WI38 (cell line): Measurements from ENCODE around the gene FBRS.

Source experiments
- H3K4me3 ChIP-seq: 2 replicates; pipeline ENCODE4 v1.5.1; 2011; ENCODE audit warnings: low read depth, mild to moderate bottlenecking, control low read depth, low read length
- TF ChIP-seq, protein P1 (sequence below): IDR thresholded peaks from 2 replicates; pipeline ENCODE4 v1.5.1; 2012; ENCODE audit warnings: low read depth, mild to moderate bottlenecking, control low read depth, low read length

Gene FBRS

DNA sequence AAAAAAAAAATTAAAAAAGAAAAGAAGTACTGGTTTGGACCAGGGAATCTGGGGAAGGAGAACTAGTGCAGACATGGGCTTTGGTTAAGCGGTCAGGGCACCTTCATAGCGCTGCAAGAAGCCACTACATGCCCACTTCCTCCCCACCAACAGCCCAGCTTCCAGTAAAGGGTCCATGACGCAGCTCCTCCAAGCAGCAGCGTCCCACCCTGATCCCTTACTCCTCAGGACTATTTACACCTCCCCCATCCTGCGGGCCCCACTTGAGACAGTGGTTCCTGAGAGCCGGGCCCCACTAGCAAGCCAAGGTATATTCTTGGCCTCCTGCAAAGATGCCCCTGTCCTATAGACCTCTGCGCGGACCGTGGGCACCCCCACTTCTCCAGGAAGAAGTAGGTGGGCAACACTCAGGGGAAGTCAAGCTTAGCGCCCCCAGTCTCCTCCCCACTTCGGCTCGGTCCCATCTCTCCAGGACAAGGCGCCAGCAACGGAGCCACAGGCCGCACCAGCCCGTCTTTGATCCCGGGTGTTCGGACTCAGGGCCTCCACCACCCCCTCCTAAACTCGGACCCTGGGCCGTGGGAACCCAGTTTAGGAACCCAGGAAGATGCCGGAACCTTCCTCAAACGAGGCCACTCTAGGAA, 8.4 kb upstream of the FBRS start:
- TF ChIP-seq, protein P1, sequence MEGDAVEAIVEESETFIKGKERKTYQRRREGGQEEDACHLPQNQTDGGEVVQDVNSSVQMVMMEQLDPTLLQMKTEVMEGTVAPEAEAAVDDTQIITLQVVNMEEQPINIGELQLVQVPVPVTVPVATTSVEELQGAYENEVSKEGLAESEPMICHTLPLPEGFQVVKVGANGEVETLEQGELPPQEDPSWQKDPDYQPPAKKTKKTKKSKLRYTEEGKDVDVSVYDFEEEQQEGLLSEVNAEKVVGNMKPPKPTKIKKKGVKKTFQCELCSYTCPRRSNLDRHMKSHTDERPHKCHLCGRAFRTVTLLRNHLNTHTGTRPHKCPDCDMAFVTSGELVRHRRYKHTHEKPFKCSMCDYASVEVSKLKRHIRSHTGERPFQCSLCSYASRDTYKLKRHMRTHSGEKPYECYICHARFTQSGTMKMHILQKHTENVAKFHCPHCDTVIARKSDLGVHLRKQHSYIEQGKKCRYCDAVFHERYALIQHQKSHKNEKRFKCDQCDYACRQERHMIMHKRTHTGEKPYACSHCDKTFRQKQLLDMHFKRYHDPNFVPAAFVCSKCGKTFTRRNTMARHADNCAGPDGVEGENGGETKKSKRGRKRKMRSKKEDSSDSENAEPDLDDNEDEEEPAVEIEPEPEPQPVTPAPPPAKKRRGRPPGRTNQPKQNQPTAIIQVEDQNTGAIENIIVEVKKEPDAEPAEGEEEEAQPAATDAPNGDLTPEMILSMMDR = no peak
- 0 out of 2 replicates have a peak overlapping the region, but pooled peaks have one; percentile 23 for H3K4me3 ChIP-seq

DNA sequence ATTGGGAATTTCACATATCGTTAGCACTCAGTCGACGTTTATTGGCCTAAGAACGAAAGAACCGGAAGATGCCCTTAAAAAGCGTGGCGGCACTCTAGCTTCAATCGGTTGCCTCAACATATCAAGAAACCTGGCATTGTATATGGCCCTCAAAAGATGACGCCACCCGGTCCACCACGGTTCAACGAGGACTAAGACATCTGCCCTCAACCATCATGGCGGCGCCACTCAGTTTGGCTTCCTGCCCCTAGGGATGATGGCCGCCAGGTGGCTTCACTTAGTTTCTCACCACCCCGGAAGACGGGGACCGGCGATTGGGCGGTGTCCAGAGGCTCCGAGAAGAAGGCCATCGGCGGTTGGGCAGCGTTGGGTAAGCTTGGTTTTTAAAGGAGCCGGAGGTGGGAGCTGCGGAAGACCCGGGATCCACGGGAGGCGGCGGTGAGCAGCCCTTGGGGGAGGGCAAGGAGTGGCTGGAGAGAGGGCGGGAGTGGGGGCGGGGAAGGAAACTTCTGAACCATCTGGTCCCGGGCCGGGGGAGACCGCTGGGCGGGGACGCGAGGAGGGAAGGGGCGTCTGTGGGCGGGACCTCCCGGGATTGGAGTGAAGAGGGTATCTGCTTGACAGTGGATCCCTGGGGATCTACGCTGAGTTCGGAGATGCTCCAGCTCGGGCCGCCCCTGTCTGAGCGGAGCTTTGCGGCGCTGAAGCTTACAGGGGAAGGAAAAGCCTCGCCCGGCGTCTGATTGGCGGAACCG, 7.7 kb upstream of the FBRS start, which contains the start of gene PRR14:
TSS of gene PRR14 (plus strand) at position 592 of the 755 bp plus-strand sequence. CDS start 686 bp downstream, outside the sequence.
- peak within 1 kb of the TSS; percentile 93 for H3K4me3 ChIP-seq
- TF ChIP-seq, protein P1 = no peak

DNA sequence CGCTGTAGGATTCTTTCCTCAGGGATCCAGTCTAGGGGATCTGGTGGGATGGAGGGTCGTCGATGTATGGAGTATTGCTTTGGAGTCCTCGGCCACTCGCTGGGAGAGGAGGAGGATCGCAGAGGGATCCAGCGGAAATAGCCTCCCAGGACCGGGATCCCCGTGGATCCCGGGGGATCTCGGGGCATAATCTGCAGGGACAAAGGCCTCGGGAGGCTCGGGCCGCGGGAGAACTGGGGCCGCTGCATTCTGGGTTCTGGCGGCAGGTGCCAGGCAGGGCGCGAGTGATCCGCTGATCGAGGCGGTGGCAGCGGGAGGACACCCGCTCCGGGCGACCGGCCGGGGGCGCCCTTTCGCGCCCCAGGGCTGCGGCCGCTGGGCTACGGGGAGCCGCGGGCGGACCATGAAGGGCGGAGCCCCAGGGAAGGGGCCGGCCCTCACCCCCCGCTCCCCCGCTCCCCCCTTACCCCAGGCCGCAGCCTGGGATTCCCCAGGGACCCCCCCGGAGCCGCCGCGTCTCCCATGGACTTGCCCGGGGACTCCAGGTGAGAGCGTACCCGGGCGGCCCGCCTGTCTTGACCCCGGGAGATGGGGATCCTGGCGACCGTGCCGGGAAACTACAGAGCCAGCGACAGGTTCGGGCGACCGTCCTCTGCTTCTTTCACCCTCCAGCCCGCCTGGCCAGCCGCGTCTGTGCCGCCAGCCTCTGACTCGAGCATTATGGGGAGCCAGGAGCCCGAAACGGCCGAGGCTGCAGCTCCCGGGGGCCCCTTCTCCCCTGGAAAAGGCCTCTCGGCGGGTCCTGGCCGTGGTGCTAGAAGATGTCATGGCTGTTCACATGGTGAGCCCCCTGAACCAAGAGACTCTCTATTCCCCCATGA, 6.9 kb upstream of the FBRS start:
- peak overlapping the region; percentile 93 for H3K4me3 ChIP-seq
- TF ChIP-seq, protein P1 = peak; percentile 24; the same call in 1 of the 2 replicates

DNA sequence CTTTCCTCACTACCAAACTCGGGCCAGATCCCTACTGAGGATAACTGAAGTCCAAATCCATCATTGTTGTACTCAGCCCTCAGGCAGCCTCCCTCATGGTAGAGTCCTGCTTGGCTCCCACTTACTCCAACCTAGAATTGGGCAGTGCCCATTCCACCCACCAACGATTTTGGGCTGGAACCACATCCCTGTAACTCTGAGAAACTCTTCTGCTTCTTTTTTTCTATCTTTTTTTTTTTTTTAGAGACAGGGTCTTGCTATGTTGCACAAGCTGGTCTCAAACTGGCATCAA, 6.3 kb upstream of the FBRS start:
- TF ChIP-seq, protein P1 = no peak
- H3K4me3 ChIP-seq = peak overlapping the region; percentile 93

DNA sequence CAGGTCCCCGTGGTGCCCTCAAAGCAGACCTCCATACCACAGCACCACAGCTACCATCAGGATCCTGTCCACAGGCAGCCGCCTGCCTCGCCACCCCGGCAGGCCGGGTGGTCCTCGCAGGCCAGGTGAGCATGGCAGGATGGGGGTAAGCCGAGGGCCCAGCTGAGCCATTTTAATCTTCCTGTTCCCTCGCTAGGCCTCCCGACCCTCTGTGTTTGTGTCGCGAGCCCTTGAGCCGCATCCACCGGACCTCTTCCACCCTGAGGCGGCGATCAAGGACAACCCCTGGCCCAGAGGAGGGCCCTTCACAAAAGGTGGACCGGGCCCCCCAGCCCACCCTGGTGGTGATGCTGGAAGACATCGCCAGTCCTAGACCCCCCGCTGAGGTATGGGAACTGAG, 5.5 kb upstream of the FBRS start:
- H3K4me3 ChIP-seq = no peak overlapping the region
- TF ChIP-seq, protein P1 = no peak

DNA sequence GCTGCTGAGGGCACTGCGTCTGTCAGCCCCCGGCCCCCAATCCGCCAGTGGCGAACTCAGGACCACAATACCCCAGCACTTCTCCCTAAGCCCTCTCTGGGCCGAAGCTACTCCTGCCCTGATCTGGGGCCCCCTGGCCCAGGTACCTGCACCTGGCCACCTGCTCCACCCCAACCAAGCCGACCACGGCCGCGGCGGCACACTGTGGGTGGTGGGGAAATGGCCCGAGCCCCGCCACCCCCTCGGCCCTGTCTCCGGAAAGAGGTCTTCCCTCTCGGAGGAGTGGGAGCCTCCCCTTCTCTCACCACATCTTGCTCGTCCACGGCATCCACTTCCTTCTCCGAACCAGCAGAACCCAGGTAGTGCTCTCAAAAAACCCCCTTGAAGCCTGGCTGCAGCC, 3.4 kb upstream of the FBRS start:
- no peak overlapping the region for H3K4me3 ChIP-seq
- TF ChIP-seq, protein P1 = no peak
